Measurements from ENCODE around the gene TSPAN18. TPM values are rescaled to one million over a fixed set of nuclear protein-coding genes. Genes with fewer than 3 reads are reported as not detected.
A peak's percentile ranks its signal among the peaks of the same experiment; 100 is the strongest.

The TSPAN18 gene
- total and polyA plus RNA-seq, 2 of the 8 experiments (the other 6 are each of a cell fraction or from before 2014, with no cell fraction given): 5.2 to 10.2 TPM

- Histone ChIP-seq H3K23ac (ENCODE audit: insufficient read length) (no peak overlapping the region), H4K5ac (ENCODE audit: insufficient read length, low read depth, low read length) (no peak overlapping the region), H3K23me2 (ENCODE audit: low read depth, low read length) (no peaks in the 10 kb centered on the region), H3K79me2 (ENCODE audit: control insufficient read depth in 1 of 2, insufficient read depth in 2 of 2, low read length in 2 of 2) (no peaks in the 10 kb centered on the region), H4K20me1 (replicated peaks in 1 of 2; ENCODE audit: control insufficient read depth in 1 of 2, insufficient read depth in 2 of 2, low read length in 2 of 2) (no peaks in the 10 kb centered on the region), H3K36me3 (ENCODE audit: control insufficient read depth in 2 of 4, insufficient read depth in 4 of 4, low read length in 3 of 4) (no peaks in the 10 kb centered on the region; a peak in 1 of 8 replicates), H3K9ac (replicated peaks in 1 of 4; ENCODE audit: extremely low read depth in 1 of 4, low read depth in 3 of 4, low read length in 3 of 4) (no peak overlapping the region), H3K4ac (replicated peaks; ENCODE audit: insufficient read length, low read depth, low read length) (no peak overlapping the region), H3K4me1 (replicated peaks in 1 of 4; ENCODE audit: control insufficient read depth in 3 of 4, insufficient read depth in 4 of 4, low read length in 3 of 4) (peaks cover 2 to 17% (median 7%) of the 10 kb centered on the region in 4 experiments), H2BK120ac (replicated peaks; ENCODE audit: low read depth, low read length) (no peak overlapping the region), H3K9me3 (ENCODE audit: insufficient read depth in 2 of 2, low read depth in 1 of 2, low read length in 1 of 2) (no peaks in the 10 kb centered on the region), H2BK12ac (ENCODE audit: low read depth, low read length) (0 out of 2 replicates have a peak overlapping the region, but pooled peaks have one; percentile 0), H2AFZ (ENCODE audit: low read length) (no peak overlapping the region), H4K8ac (ENCODE audit: extremely low read depth, insufficient read depth, low read length) (no peak overlapping the region), H3K18ac (ENCODE audit: extremely low read depth, low read length) (0 out of 2 replicates have a peak overlapping the region, but pooled peaks have one; percentile 60), H3K27ac (ENCODE audit: low read depth, low read length) (no peak overlapping the region), H3K4me2 (ENCODE audit: insufficient read depth in 1 of 2, low read depth in 2 of 2, low read length in 2 of 2) (peak overlapping the region; percentile 18 to 22; a peak in 2 of 4 replicates), H4K91ac (replicated peaks; ENCODE audit: insufficient read length, low read length) (no peak overlapping the region), H2BK20ac (ENCODE audit: low read length) (no peak overlapping the region), H2BK15ac (ENCODE audit: low read length) (no peak overlapping the region), H3K14ac (ENCODE audit: insufficient read length) (no peak overlapping the region), H3K27me3 (replicated peaks in 1 of 4; ENCODE audit: control insufficient read depth in 3 of 4, extremely low read depth in 1 of 4, insufficient read depth in 3 of 4, low read length in 3 of 4) (peaks cover 0 to 3% (median 0%) of the 10 kb centered on the region in 4 experiments; a peak in 2 of 7 replicates), H2AK5ac (ENCODE audit: low read depth, low read length) (no peak overlapping the region; the same call in 1 of the 2 replicates), H3K79me1 (ENCODE audit: low read depth, low read length) (no peaks in the 10 kb centered on the region), H3K4me3 (ENCODE audit: extremely low read depth in 1 of 4, insufficient read depth in 2 of 4, low read depth in 3 of 4, low read length in 4 of 4) (no peak overlapping the region), H2BK5ac (ENCODE audit: low read depth, low read length) (peak overlapping the region; percentile 3; the same call in 1 of the 2 replicates), H3K56ac (replicated peaks; ENCODE audit: insufficient read length, low read depth, low read length) (no peak overlapping the region)
- no peak for FAIRE-seq
- ChIA-PET POLR2A (ENCODE audit: partially characterized antibody) (no interaction called here), CTCF (ENCODE audit: partially characterized antibody) (interaction anchor here (0.6 to 2.8 kb wide), 7 partner anchors 11 to 466 kb away, joined by 3 to 13 read pairs (median 4); no protein-coding TSS in a partner anchor)
- 51% methylated on average over 9 of the region's 9 CpGs; no CpG with 5 or more reads in 1 of the 2 experiments for WGBS, 2 experiments (ENCODE audit: extremely low coverage in 1 of 2, insufficient coverage in 1 of 2, insufficient read length in 1 of 2, insufficient replicate concordance in 2 of 2, low coverage in 1 of 2, low lambda C conversion rate in 2 of 2, missing lambda C conversion rate in 1 of 2)
- DNase-seq (ENCODE audit: low read depth in 1 of 2, low spot score in 2 of 2): no peak
- TF ChIP-seq GABPA (IDR thresholded peaks at IDR 0.05; ENCODE audit: borderline replicate concordance, insufficient read depth, low read length): no peak
- no peak for TF ChIP-seq TBP (IDR thresholded peaks at IDR 0.05; ENCODE audit: low read depth, low read length)
- TF ChIP-seq BCL11A (IDR thresholded peaks at IDR 0.05; ENCODE audit: low read depth in 2 of 2, low read length in 2 of 2): no peak
- no peak for TF ChIP-seq SAP30 (IDR thresholded peaks at IDR 0.05; ENCODE audit: insufficient read depth, insufficient replicate concordance, low read length)
- TF ChIP-seq FOSL1 (IDR thresholded peaks at IDR 0.05; ENCODE audit: insufficient read depth, low read depth, low read length): no peak
- no peak for TF ChIP-seq ZNF274 (IDR thresholded peaks at IDR 0.05; ENCODE audit: borderline replicate concordance, extremely low read depth, low read length)
- no peak for TF ChIP-seq TAF7 (optimal IDR thresholded peaks at IDR 0.05; ENCODE audit: borderline replicate concordance, low read depth, low read length)
- no peak for TF ChIP-seq POU5F1 (IDR thresholded peaks at IDR 0.05; ENCODE audit: low read depth, low read length)
- TF ChIP-seq SRF (IDR thresholded peaks at IDR 0.05; ENCODE audit: low read depth, low read length): no peak
- no peak for TF ChIP-seq HDAC2 (IDR thresholded peaks at IDR 0.05; ENCODE audit: borderline replicate concordance in 1 of 2, low read depth in 2 of 2, low read length in 2 of 2)
- no peak for TF ChIP-seq CBX5 (IDR thresholded peaks at IDR 0.05; ENCODE audit: low read depth, low read length)
- no peak for TF ChIP-seq BRCA1 (IDR thresholded peaks at IDR 0.05; ENCODE audit: low read depth, low read length)
Measured at GRCh38 chr11:44905131-44905866, 178.5 kb downstream of the TSPAN18 start.
